HepG2 (cell line): ENCODE data around the gene NUP93. TPM values are rescaled to one million over a fixed set of nuclear protein-coding genes. Genes with fewer than 3 reads are reported as not detected.

Source experiments
- AHR ChIP-seq: IDR thresholded peaks from 2 replicates; pipeline ENCODE4 v1.6.1; 2018; ENCODE audit warnings: missing genetic modification reagents, missing compliant biosample characterization
- CENPT ChIP-seq: sonication (generic); formaldehyde crosslinking; IDR thresholded peaks from 2 replicates; pipeline ENCODE4 v1.8.0; 2022; ENCODE audit warnings: low read depth, mild to moderate bottlenecking, moderate library complexity, missing genetic modification reagents
- CHCHD3 ChIP-seq: sonication (generic); formaldehyde crosslinking; IDR thresholded peaks from 2 replicates; pipeline ENCODE4 v1.8.0; 2022; ENCODE audit warnings: mild to moderate bottlenecking, missing genetic modification reagents, moderate library complexity
- ETS1 ChIP-seq: sonication (generic); formaldehyde crosslinking; IDR thresholded peaks from 2 replicates; pipeline ENCODE4 v1.4.0; 2020; ENCODE audit warnings: missing genetic modification reagents
- KLF6 ChIP-seq: IDR thresholded peaks from 2 replicates; pipeline ENCODE4 v1.8.0; 2016; ENCODE audit warnings: missing biosample characterization, missing genetic modification reagents
- NFE2L2 ChIP-seq: fragments of 150-350 bp; IDR thresholded peaks from 2 replicates; pipeline ENCODE4 v1.6.1; 2014; ENCODE audit warnings: low read length
- NFYC ChIP-seq: IDR thresholded peaks from 2 replicates; pipeline ENCODE4 v1.6.1; 2016; ENCODE audit warnings: missing genetic modification reagents, missing compliant biosample characterization
- ZBTB49 ChIP-seq: sonication (generic); formaldehyde crosslinking; IDR thresholded peaks from 2 replicates; pipeline ENCODE4 v1.4.0; 2020; ENCODE audit warnings: missing genetic modification reagents, borderline replicate concordance
- ZFP37 ChIP-seq: sonication (generic); formaldehyde crosslinking; IDR thresholded peaks from 2 replicates; pipeline ENCODE4 v1.4.0; 2020; ENCODE audit warnings: missing genetic modification reagents, borderline replicate concordance
- ZNF44 ChIP-seq: sonication (generic); formaldehyde crosslinking; IDR thresholded peaks from 2 replicates; pipeline ENCODE4 v1.5.1; 2020; ENCODE audit warnings: mild to moderate bottlenecking, missing genetic modification reagents
- polyA plus RNA-seq, 8 experiments: library from polyadenylated mRNA; depleted of rRNA in 3 of 8; stranded (reverse) in 7 of 8; unstranded in 1 of 8; fragments of >200 nt; fragmentation: Illumina TruSeq in 4 of 8; extraction: Trizol in 4 of 8; gene quantifications; 2 replicates each; pipeline versions ENCODE4 v1.2.1 to v1.2.3, GENCODE V29; 2011 to 2016; ENCODE audit warnings: low read depth in 4 of 8, missing spikeins in 1 of 8, mixed read lengths in 1 of 8; ENCODE audit not compliant: insufficient read depth in 1 of 8
- total RNA-seq, 5 experiments: library from RNA; depleted of rRNA; stranded (reverse); fragments of >200 nt; fragmentation: Illumina TruSeq; extraction: Trizol; gene quantifications; 2 replicates each; pipeline ENCODE4 v1.2.3, GENCODE V29; 2016; ENCODE audit warnings: low read depth in 1 of 5
- TF ChIP-seq, protein P1 (sequence below): sonication (generic); formaldehyde crosslinking; IDR thresholded peaks from 2 replicates; pipeline ENCODE4 v1.4.0; 2020; ENCODE audit warnings: missing genetic modification reagents
- TF ChIP-seq, protein P2 (sequence below): sonication (generic); formaldehyde crosslinking; IDR thresholded peaks from 2 replicates; pipeline ENCODE4 v1.5.0; 2020; ENCODE audit warnings: missing genetic modification reagents
- TF ChIP-seq, protein P3 (sequence below): sonication (generic); formaldehyde crosslinking; IDR thresholded peaks from 2 replicates; pipeline ENCODE4 v1.8.0; 2022; ENCODE audit warnings: low read depth, missing genetic modification reagents
- TF ChIP-seq, protein P4 (sequence below): sonication (generic); formaldehyde crosslinking; IDR thresholded peaks from 2 replicates; pipeline ENCODE4 v1.9.0; 2021; ENCODE audit warnings: mild to moderate bottlenecking, missing genetic modification reagents

Gene NUP93
- total and polyA plus RNA-seq, 2 of the 13 experiments (the other 11 are each of a cell fraction or from before 2014, with no cell fraction given): 58.5 to 140 TPM

GRCh38 chr16:56848955-56849689, 119.2 kb downstream of the NUP93 start (continued):
- TF ChIP-seq, protein P1, sequence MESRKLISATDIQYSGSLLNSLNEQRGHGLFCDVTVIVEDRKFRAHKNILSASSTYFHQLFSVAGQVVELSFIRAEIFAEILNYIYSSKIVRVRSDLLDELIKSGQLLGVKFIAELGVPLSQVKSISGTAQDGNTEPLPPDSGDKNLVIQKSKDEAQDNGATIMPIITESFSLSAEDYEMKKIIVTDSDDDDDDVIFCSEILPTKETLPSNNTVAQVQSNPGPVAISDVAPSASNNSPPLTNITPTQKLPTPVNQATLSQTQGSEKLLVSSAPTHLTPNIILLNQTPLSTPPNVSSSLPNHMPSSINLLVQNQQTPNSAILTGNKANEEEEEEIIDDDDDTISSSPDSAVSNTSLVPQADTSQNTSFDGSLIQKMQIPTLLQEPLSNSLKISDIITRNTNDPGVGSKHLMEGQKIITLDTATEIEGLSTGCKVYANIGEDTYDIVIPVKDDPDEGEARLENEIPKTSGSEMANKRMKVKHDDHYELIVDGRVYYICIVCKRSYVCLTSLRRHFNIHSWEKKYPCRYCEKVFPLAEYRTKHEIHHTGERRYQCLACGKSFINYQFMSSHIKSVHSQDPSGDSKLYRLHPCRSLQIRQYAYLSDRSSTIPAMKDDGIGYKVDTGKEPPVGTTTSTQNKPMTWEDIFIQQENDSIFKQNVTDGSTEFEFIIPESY (CRISPR knock-in tag): no peak
- TF ChIP-seq NFE2L2 (no peak), ZNF44 (CRISPR knock-in tag) (no peak), NFYC (CRISPR knock-in tag) (no peak), CENPT (CRISPR knock-in tag) (no peak), ZBTB49 (CRISPR knock-in tag) (no peak), ETS1 (CRISPR knock-in tag) (no peak), CHCHD3 (CRISPR knock-in tag) (no peak), ZFP37 (CRISPR knock-in tag) (no peak), KLF6 (CRISPR knock-in tag) (no peak), AHR (CRISPR knock-in tag) (no peak)
- TF ChIP-seq, protein P2, sequence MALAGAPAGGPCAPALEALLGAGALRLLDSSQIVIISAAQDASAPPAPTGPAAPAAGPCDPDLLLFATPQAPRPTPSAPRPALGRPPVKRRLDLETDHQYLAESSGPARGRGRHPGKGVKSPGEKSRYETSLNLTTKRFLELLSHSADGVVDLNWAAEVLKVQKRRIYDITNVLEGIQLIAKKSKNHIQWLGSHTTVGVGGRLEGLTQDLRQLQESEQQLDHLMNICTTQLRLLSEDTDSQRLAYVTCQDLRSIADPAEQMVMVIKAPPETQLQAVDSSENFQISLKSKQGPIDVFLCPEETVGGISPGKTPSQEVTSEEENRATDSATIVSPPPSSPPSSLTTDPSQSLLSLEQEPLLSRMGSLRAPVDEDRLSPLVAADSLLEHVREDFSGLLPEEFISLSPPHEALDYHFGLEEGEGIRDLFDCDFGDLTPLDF: no peak
- TF ChIP-seq, protein P3, sequence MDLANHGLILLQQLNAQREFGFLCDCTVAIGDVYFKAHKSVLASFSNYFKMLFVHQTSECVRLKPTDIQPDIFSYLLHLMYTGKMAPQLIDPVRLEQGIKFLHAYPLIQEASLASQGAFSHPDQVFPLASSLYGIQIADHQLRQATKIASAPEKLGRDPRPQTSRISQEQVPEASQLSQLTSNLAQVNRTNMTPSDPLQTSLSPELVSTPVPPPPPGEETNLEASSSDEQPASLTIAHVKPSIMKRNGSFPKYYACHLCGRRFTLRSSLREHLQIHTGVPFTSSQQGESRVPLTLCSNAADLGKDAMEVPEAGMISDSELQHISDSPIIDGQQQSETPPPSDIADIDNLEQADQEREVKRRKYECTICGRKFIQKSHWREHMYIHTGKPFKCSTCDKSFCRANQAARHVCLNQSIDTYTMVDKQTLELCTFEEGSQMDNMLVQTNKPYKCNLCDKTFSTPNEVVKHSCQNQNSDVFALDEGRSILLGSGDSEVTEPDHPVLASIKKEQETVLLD (CRISPR knock-in tag): no peak
- TF ChIP-seq, protein P4, sequence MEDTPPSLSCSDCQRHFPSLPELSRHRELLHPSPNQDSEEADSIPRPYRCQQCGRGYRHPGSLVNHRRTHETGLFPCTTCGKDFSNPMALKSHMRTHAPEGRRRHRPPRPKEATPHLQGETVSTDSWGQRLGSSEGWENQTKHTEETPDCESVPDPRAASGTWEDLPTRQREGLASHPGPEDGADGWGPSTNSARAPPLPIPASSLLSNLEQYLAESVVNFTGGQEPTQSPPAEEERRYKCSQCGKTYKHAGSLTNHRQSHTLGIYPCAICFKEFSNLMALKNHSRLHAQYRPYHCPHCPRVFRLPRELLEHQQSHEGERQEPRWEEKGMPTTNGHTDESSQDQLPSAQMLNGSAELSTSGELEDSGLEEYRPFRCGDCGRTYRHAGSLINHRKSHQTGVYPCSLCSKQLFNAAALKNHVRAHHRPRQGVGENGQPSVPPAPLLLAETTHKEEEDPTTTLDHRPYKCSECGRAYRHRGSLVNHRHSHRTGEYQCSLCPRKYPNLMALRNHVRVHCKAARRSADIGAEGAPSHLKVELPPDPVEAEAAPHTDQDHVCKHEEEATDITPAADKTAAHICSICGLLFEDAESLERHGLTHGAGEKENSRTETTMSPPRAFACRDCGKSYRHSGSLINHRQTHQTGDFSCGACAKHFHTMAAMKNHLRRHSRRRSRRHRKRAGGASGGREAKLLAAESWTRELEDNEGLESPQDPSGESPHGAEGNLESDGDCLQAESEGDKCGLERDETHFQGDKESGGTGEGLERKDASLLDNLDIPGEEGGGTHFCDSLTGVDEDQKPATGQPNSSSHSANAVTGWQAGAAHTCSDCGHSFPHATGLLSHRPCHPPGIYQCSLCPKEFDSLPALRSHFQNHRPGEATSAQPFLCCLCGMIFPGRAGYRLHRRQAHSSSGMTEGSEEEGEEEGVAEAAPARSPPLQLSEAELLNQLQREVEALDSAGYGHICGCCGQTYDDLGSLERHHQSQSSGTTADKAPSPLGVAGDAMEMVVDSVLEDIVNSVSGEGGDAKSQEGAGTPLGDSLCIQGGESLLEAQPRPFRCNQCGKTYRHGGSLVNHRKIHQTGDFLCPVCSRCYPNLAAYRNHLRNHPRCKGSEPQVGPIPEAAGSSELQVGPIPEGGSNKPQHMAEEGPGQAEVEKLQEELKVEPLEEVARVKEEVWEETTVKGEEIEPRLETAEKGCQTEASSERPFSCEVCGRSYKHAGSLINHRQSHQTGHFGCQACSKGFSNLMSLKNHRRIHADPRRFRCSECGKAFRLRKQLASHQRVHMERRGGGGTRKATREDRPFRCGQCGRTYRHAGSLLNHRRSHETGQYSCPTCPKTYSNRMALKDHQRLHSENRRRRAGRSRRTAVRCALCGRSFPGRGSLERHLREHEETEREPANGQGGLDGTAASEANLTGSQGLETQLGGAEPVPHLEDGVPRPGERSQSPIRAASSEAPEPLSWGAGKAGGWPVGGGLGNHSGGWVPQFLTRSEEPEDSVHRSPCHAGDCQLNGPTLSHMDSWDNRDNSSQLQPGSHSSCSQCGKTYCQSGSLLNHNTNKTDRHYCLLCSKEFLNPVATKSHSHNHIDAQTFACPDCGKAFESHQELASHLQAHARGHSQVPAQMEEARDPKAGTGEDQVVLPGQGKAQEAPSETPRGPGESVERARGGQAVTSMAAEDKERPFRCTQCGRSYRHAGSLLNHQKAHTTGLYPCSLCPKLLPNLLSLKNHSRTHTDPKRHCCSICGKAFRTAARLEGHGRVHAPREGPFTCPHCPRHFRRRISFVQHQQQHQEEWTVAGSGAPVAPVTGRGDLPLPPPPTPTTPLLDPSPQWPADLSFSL (CRISPR knock-in tag): no peak
